SKM-1 treated with dmso at 0.1 percent for 144 hours (cell line): ENCODE measurements around the gene SEH1L.
"Not testable (repeated sequence)": the region's sequence is repeated elsewhere in the genome, so short reads cannot be mapped to it uniquely, and the experiment has no call there.

Source experiments
- DNase-seq: peaks from one replicate; lab custom pipeline; 2025; ENCODE audit not compliant: unreplicated experiment; lab: John Stamatoyannopoulos, UW

The SEH1L gene

GRCh38 chr18:12947285-12948049, at the start of gene SEH1L:
Gene SEH1L, plus strand, starts transcription at chr18:12948011. Its CDS starts 111 bp downstream, at chr18:12948122.
- peak; percentile 91 for DNase-seq

- not testable (repeated sequence) for DNase-seq
Measured at GRCh38 chr18:12901208-12901607, 46.6 kb upstream of the SEH1L start.

- no peak for DNase-seq
Measured at GRCh38 chr18:12904012-12904516, 43.7 kb upstream of the SEH1L start.

- no peak for DNase-seq
Measured at GRCh38 chr18:12906119-12906518, 41.7 kb upstream of the SEH1L start.

- no peak for DNase-seq
Measured at GRCh38 chr18:12906773-12907172, 41.0 kb upstream of the SEH1L start.

GRCh38 chr18:12907258-12907925, 40.4 kb upstream of the SEH1L start:
- no peak for DNase-seq

GRCh38 chr18:12908706-12909105, 39.1 kb upstream of the SEH1L start:
- DNase-seq = no peak

GRCh38 chr18:12911025-12911928, 36.5 kb upstream of the SEH1L start:
- no peak for DNase-seq

- DNase-seq = no peak
Measured at GRCh38 chr18:12911929-12912703, 35.7 kb upstream of the SEH1L start.

- no peak for DNase-seq
Measured at GRCh38 chr18:12921178-12921577, 26.6 kb upstream of the SEH1L start.

- no peak for DNase-seq
Measured at GRCh38 chr18:12922266-12922665, 25.5 kb upstream of the SEH1L start.

GRCh38 chr18:12924616-12925015, 23.2 kb upstream of the SEH1L start:
- DNase-seq = no peak

GRCh38 chr18:12928206-12928605, 19.6 kb upstream of the SEH1L start:
- no peak for DNase-seq

- DNase-seq = no peak
Measured at GRCh38 chr18:12928641-12929040, 19.2 kb upstream of the SEH1L start.

- no peak for DNase-seq
Measured at GRCh38 chr18:12929477-12930083, 18.2 kb upstream of the SEH1L start.

GRCh38 chr18:12930376-12930775, 17.4 kb upstream of the SEH1L start:
- no peak for DNase-seq

GRCh38 chr18:12930908-12931307, 16.9 kb upstream of the SEH1L start:
- no peak for DNase-seq

- DNase-seq = no peak
Measured at GRCh38 chr18:12933327-12933726, 14.5 kb upstream of the SEH1L start.

GRCh38 chr18:12934454-12935071, 13.2 kb upstream of the SEH1L start:
- DNase-seq = peak; percentile 68

GRCh38 chr18:12939162-12939561, 8.6 kb upstream of the SEH1L start:
- DNase-seq = no peak
